ENCODE measurements around the gene LHX3. TPM values are rescaled to one million over a fixed set of nuclear protein-coding genes. Genes with fewer than 3 reads are reported as not detected.

LHX3 gene
- total RNA-seq, 1 donor from 2014 or later: not detected

DNA sequence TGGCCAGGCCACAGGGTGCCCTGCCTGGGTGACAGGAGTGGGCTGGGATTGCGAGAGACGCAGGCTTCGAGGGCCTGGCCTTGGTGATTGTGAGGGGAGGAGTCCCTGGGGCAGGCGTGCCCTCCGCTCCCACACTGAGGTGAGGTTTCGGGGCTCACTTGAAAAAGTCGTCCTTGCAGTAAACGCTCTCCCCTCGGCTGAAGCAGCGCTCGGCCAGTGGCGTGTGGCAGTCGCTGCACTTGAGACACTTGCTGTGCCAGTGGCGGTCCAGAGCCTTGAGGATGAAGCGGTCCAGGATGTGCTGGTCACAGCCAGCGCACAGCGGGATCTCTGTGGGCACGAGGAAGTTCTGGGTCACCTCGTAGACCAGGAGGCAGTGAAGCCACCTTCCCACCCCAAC, 4.5 kb downstream of the LHX3 start:
- no peak for TF ChIP-seq CTCF (IDR thresholded peaks at IDR 0.05; ENCODE audit: insufficient read depth, low read length, poor library complexity, severe bottlenecking)
- no peak overlapping the region for H3K4me3 ChIP-seq (ENCODE audit: low read depth, low read length)
- H3K36me3 ChIP-seq (ENCODE audit: control insufficient read depth, insufficient read depth, low read length): no peaks in the 10 kb centered on the region
- no peak for DNase-seq (ENCODE audit: low read depth)
- H3K27me3 ChIP-seq (ENCODE audit: control insufficient read depth, insufficient read depth, low read length): peaks cover 95% of the 10 kb centered on the region

- H3K4me3 ChIP-seq (ENCODE audit: low read depth, low read length): no peak overlapping the region
- H3K36me3 ChIP-seq (ENCODE audit: control insufficient read depth, insufficient read depth, low read length): no peaks in the 10 kb centered on the region
- no peak for DNase-seq (ENCODE audit: low read depth)
- no peak for TF ChIP-seq CTCF (IDR thresholded peaks at IDR 0.05; ENCODE audit: insufficient read depth, low read length, poor library complexity, severe bottlenecking)
- peaks cover 93% of the 10 kb centered on the region for H3K27me3 ChIP-seq (ENCODE audit: control insufficient read depth, insufficient read depth, low read length)
Measured at GRCh38 chr9:136199391-136200288, 5.3 kb downstream of the LHX3 start.

DNA sequence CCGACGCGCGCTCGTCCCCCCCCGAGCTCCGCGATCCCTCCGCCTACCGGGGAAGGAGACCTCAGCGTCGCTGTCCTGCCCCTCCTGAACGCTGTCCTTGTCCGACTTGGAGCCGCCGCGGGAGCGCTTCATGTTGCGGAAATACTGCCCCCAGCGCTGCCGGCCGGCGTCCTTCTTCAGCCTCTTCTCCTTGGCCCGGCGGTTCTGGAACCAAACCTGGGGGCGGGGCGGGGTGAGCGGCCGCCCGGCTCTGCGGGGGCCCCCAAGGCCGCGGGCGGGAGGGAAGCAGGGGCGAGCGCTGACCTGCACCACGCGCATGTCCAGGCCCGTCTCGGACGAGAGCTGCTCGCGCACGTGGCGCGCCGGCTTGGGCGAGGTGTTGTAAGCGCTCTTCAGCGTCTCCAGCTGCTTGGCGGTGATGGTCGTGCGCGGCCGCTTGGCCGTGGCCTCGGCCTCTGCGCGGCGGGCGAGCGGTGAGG, 6.3 kb downstream of the LHX3 start:
- TF ChIP-seq CTCF (IDR thresholded peaks at IDR 0.05; ENCODE audit: insufficient read depth, low read length, poor library complexity, severe bottlenecking): no peak
- no peaks in the 10 kb centered on the region for H3K36me3 ChIP-seq (ENCODE audit: control insufficient read depth, insufficient read depth, low read length)
- no peak for DNase-seq (ENCODE audit: low read depth)
- no peak overlapping the region for H3K4me3 ChIP-seq (ENCODE audit: low read depth, low read length)
- H3K27me3 ChIP-seq (ENCODE audit: control insufficient read depth, insufficient read depth, low read length): peaks cover 93% of the 10 kb centered on the region

GRCh38 chr9:136197930-136198604, 6.9 kb downstream of the LHX3 start:
- TF ChIP-seq CTCF (IDR thresholded peaks at IDR 0.05; ENCODE audit: insufficient read depth, low read length, poor library complexity, severe bottlenecking): no peak
- DNase-seq (ENCODE audit: low read depth): no peak
- H3K4me3 ChIP-seq (ENCODE audit: low read depth, low read length): no peak overlapping the region
- peaks cover 91% of the 10 kb centered on the region for H3K27me3 ChIP-seq (ENCODE audit: control insufficient read depth, insufficient read depth, low read length)
- no peaks in the 10 kb centered on the region for H3K36me3 ChIP-seq (ENCODE audit: control insufficient read depth, insufficient read depth, low read length)

DNA sequence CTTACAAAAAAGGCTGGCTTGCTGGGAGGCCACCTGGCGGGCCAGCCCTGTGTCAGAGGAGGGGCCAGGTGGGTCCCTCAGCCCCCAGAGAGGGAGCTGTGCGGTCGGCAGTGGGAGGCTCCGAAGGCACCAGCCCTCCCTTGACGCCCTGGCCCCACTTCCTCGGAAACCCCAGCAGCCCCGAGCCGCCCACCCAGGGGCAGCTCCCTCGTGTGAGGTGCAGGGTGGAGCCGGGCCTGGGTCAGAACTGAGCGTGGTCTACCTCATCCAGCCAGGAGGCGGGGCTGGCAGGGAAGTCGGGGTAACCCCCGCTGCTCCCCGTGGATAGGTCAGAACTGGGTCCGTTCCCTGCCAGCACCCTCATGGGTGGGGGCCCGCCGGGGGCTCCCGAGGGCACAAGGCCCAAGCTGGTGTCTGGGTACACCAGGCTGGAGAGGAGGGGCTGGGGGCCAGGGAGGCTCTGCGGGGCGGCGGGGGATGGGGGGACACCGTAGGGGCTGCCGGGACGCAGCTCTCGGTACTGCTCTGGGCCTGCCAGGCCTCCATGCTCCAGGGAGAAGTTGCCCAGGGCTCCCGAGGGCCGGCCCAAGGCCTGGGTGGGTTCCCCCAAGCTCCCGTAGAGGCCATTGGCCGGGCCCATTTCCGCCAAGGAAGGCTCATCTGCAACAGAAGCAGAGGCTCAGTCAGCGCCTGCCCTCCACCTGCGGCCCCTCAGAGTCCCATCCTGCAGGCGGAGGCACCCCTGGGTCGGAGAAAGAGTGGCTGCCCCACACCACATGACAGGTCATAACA, 7.6 kb downstream of the LHX3 start:
- no peak for TF ChIP-seq CTCF (IDR thresholded peaks at IDR 0.05; ENCODE audit: insufficient read depth, low read length, poor library complexity, severe bottlenecking)
- H3K27me3 ChIP-seq (ENCODE audit: control insufficient read depth, insufficient read depth, low read length): peaks cover 92% of the 10 kb centered on the region

More for the DNA sequence above, 7.6 kb downstream of the LHX3 start:
- Histone ChIP-seq H3K4me3 (ENCODE audit: low read depth, low read length) (no peak overlapping the region), H3K36me3 (ENCODE audit: control insufficient read depth, insufficient read depth, low read length) (no peaks in the 10 kb centered on the region)
- no peak for DNase-seq (ENCODE audit: low read depth)
